Mucosa of descending colon (tissue), 3 donors: ENCODE measurements around the gene BCAR3. TPM values are rescaled to one million over a fixed set of nuclear protein-coding genes. Genes with fewer than 3 reads are reported as not detected.

Source experiments
- ATAC-seq: fragments of 200-7000 bp; cut with Tn5 transposase; one replicate; pipeline ENCODE4 v1.9.1; 2020; ENCODE audit warnings: mild to moderate bottlenecking, moderate library complexity
- DNase-seq, 3 donors: peaks; one replicate each; pipeline ENCODE4 v3.0.0-alpha.2; 2020
- H3K36me3 ChIP-seq: fragments of 200-600 bp; one replicate; pipeline ENCODE4 v1.8.0; 2021; ENCODE audit warnings: low read depth, mild to moderate bottlenecking
- H3K4me1 ChIP-seq: fragments of 200-600 bp; one replicate; pipeline ENCODE4 v1.8.0; 2021; ENCODE audit warnings: low read depth, mild to moderate bottlenecking
- H3K4me3 ChIP-seq: fragments of 200-600 bp; one replicate; pipeline ENCODE4 v1.8.0; 2021; ENCODE audit warnings: mild to moderate bottlenecking
- H3K9me3 ChIP-seq: fragments of 200-600 bp; one replicate; pipeline ENCODE4 v1.8.0; 2021; ENCODE audit warnings: mild to moderate bottlenecking
- CTCF ChIP-seq: fragments of 200-600 bp; IDR thresholded peaks from one replicate; pipeline ENCODE4 v1.8.0; 2022; ENCODE audit warnings: antibody characterized with exemption, mild to moderate bottlenecking
- intact Hi-C, 2 donors: fragments of 100-400 bp; cut with DNase I in 1 of 2; cut with micrococcal nuclease in 1 of 2; formaldehyde crosslinking; loops; one replicate each; pipeline versions ENCODE4 v1.11.0 to v1.11.1; 2022; cut with DNase I, micrococcal nuclease
- total RNA-seq, 3 donors: library from RNA; stranded (reverse); fragmentation: NEBNext Ultra II Directional in 2 of 3; extraction: Animal tissue kit (Norgen Biotek cat#: 25700) in 2 of 3; gene quantifications; one replicate each; pipeline versions ENCODE4 v1.2.1 to v1.2.4, GENCODE V29; 2021 to 2023
- donor health status: DM: no; HTN: no; CAD: no; lungs with moderate emphysema.
- donor health status: DM: no; HTN: no; CAD: no.
- donor health status: DM: no; HTN: yes; CAD: no.

The BCAR3 gene
- total RNA-seq, 3 donors from 2014 or later, result 37.2 to 73.7 (median 54.3) TPM

- peaks cover 6% of the 10 kb centered on the region for H3K4me1 ChIP-seq
- H3K9me3 ChIP-seq, result no peaks in the 10 kb centered on the region
- no peak overlapping the region for H3K4me3 ChIP-seq
- TF ChIP-seq CTCF, result no peak
- H3K36me3 ChIP-seq, result peaks cover 4% of the 10 kb centered on the region
- intact Hi-C loops, result no loop called here
- ATAC-seq, result no peak
- no peak for DNase-seq
Observed at GRCh38 chr1:93573940-93574469, 107.6 kb downstream of the BCAR3 start.

- ATAC-seq, result no peak
- no peak for DNase-seq
- Histone ChIP-seq H3K4me3 (no peak overlapping the region), H3K36me3 (peaks cover 4% of the 10 kb centered on the region), H3K9me3 (no peaks in the 10 kb centered on the region), H3K4me1 (peaks cover 4% of the 10 kb centered on the region)
- no peak for TF ChIP-seq CTCF
- intact Hi-C loops, result no loop called here
Observed at GRCh38 chr1:93571623-93572310, 109.9 kb downstream of the BCAR3 start.

- Histone ChIP-seq H3K36me3 (no peaks in the 10 kb centered on the region), H3K4me3 (no peak overlapping the region), H3K4me1 (peaks cover 4% of the 10 kb centered on the region), H3K9me3 (no peaks in the 10 kb centered on the region)
- intact Hi-C loops, result no loop called here
- DNase-seq (no peak), ATAC-seq (no peak)
- TF ChIP-seq CTCF, result no peak
Observed at GRCh38 chr1:93569489-93569888, 112.1 kb downstream of the BCAR3 start.

GRCh38 chr1:93567255-93567918, 114.2 kb downstream of the BCAR3 start:
- no peak overlapping the region for H3K4me3 ChIP-seq
- no peaks in the 10 kb centered on the region for H3K36me3 ChIP-seq
- H3K9me3 ChIP-seq, result no peaks in the 10 kb centered on the region
- H3K4me1 ChIP-seq, result peaks cover 4% of the 10 kb centered on the region
- DNase-seq, result no peak
- intact Hi-C loops, result no loop called here
- ATAC-seq, result peak; percentile 82
- TF ChIP-seq CTCF, result no peak

GRCh38 chr1:93566227-93566626, 115.4 kb downstream of the BCAR3 start:
- H3K4me3 ChIP-seq, result no peak overlapping the region
- DNase-seq (no peak), ATAC-seq (no peak)
- no peaks in the 10 kb centered on the region for H3K9me3 ChIP-seq
- H3K4me1 ChIP-seq, result peaks cover 4% of the 10 kb centered on the region
- no peak for TF ChIP-seq CTCF
- no peaks in the 10 kb centered on the region for H3K36me3 ChIP-seq
- intact Hi-C loops, result no loop called here
